BLaER1 (cell line): ENCODE data around the gene CYTH4.
"Not testable (repeated sequence)": the region's sequence is repeated elsewhere in the genome, so short reads cannot be mapped to it uniquely, and the experiment has no call there.

Source experiments
- H3K27ac ChIP-seq: shearing (Covaris generic); formaldehyde crosslinking; 2 replicates; pipeline ENCODE4 v1.8.1; 2022
- H3K27me3 ChIP-seq: shearing (Covaris generic); formaldehyde crosslinking; 2 replicates; pipeline ENCODE4 v1.8.1; 2022
- H3K36me3 ChIP-seq: shearing (Covaris generic); formaldehyde crosslinking; 2 replicates; pipeline ENCODE4 v1.8.1; 2022
- H3K4me1 ChIP-seq: shearing (Covaris generic); formaldehyde crosslinking; 2 replicates; pipeline ENCODE4 v1.8.1; 2022
- H3K4me2 ChIP-seq: shearing (Covaris generic); formaldehyde crosslinking; 2 replicates; pipeline ENCODE4 v1.8.1; 2022
- H3K4me3 ChIP-seq: shearing (Covaris generic); formaldehyde crosslinking; 2 replicates; pipeline ENCODE4 v1.8.1; 2022
- H3K9ac ChIP-seq: shearing (Covaris generic); formaldehyde crosslinking; 2 replicates; pipeline ENCODE4 v1.8.1; 2022
- H3K9me3 ChIP-seq: shearing (Covaris generic); formaldehyde crosslinking; 2 replicates; pipeline ENCODE4 v1.8.1; 2022
- H4K20me1 ChIP-seq: shearing (Covaris generic); formaldehyde crosslinking; 2 replicates; pipeline ENCODE4 v1.8.1; 2022
- Cebpa-rat ChIP-seq: shearing (Covaris generic); IDR thresholded peaks from 2 replicates; pipeline ENCODE4 v1.8.1; 2022

The CYTH4 gene

GRCh38 chr22:37282385-37282677, at the start of gene CYTH4:
Gene CYTH4, plus strand, starts transcription at chr22:37282508. Its CDS starts 62 bp downstream, at chr22:37282570.
- Histone ChIP-seq H3K9ac (peak within 1 kb of the TSS; percentile 77), H3K4me3 (peak within 1 kb of the TSS; percentile 67), H3K27me3 (no peaks in the 10 kb centered on the region), H3K27ac (peak within 1 kb of the TSS; percentile 84), H3K36me3 (peaks cover 4% of the 10 kb centered on the region; the same call in 1 of the 2 replicates), H3K4me2 (peak within 1 kb of the TSS; percentile 98), H4K20me1 (no peaks in the 10 kb centered on the region), H3K9me3 (no peaks in the 10 kb centered on the region), H3K4me1 (peaks cover 98% of the 10 kb centered on the region)
- TF ChIP-seq Cebpa-rat, result no peak

GRCh38 chr22:37233371-37233750, 48.9 kb upstream of the CYTH4 start:
- Histone ChIP-seq H3K36me3 (peaks cover 74% of the 10 kb centered on the region), H4K20me1 (peaks cover 96% of the 10 kb centered on the region), H3K27ac (peak overlapping the region; percentile 12; the same call in 1 of the 2 replicates), H3K4me1 (peaks cover 98% of the 10 kb centered on the region), H3K9ac (0 out of 2 replicates have a peak overlapping the region, but pooled peaks have one; percentile 7), H3K4me2 (peak overlapping the region; percentile 95)
- not testable (repeated sequence) for H3K4me3 ChIP-seq, H3K27me3 ChIP-seq, H3K9me3 ChIP-seq

- peaks cover 96% of the 10 kb centered on the region for H4K20me1 ChIP-seq
Observed at GRCh38 chr22:37233751-37234631, 48.3 kb upstream of the CYTH4 start.

GRCh38 chr22:37234736-37235711, 47.3 kb upstream of the CYTH4 start:
- Histone ChIP-seq H3K36me3 (peaks cover 90% of the 10 kb centered on the region), H3K9me3 (no peaks in the 10 kb centered on the region), H3K4me3 (no peak overlapping the region), H3K4me2 (peak overlapping the region; percentile 95), H3K4me1 (peaks cover 98% of the 10 kb centered on the region), H3K27me3 (no peaks in the 10 kb centered on the region), H4K20me1 (peaks cover 97% of the 10 kb centered on the region), H3K27ac (peak overlapping the region; percentile 12), H3K9ac (0 out of 2 replicates have a peak overlapping the region, but pooled peaks have one; percentile 14)
- TF ChIP-seq Cebpa-rat, result no peak

More at GRCh38 chr22:37233751-37234631, 48.3 kb upstream of the CYTH4 start:
- Histone ChIP-seq H3K4me2 (peak overlapping the region; percentile 95), H3K27me3 (no peaks in the 10 kb centered on the region), H3K9me3 (no peaks in the 10 kb centered on the region), H3K9ac (0 out of 2 replicates have a peak overlapping the region, but pooled peaks have one; percentile 7), H3K4me3 (no peak overlapping the region), H3K36me3 (peaks cover 80% of the 10 kb centered on the region), H3K27ac (peak overlapping the region; percentile 12), H3K4me1 (peaks cover 98% of the 10 kb centered on the region)
- TF ChIP-seq Cebpa-rat, result no peak

- Histone ChIP-seq H3K9me3 (no peaks in the 10 kb centered on the region), H3K4me1 (peaks cover 98% of the 10 kb centered on the region), H3K36me3 (peaks cover 97% of the 10 kb centered on the region), H4K20me1 (peaks cover 97% of the 10 kb centered on the region), H3K27me3 (no peaks in the 10 kb centered on the region), H3K4me3 (no peak overlapping the region), H3K27ac (0 out of 2 replicates have a peak overlapping the region, but pooled peaks have one; percentile 33), H3K4me2 (peak overlapping the region; percentile 95), H3K9ac (no peak overlapping the region)
- TF ChIP-seq Cebpa-rat, result no peak
Observed at GRCh38 chr22:37235897-37236607, 46.3 kb upstream of the CYTH4 start.

- Histone ChIP-seq H3K36me3 (peaks cover 89% of the 10 kb centered on the region), H3K27ac (peak overlapping the region; percentile 57), H3K9me3 (no peaks in the 10 kb centered on the region), H3K4me1 (peaks cover 98% of the 10 kb centered on the region), H3K9ac (peak overlapping the region; percentile 45), H3K27me3 (no peaks in the 10 kb centered on the region), H4K20me1 (peaks cover 95% of the 10 kb centered on the region), H3K4me3 (peak overlapping the region; percentile 16; the same call in 1 of the 2 replicates), H3K4me2 (peak overlapping the region; percentile 100)
- no peak for TF ChIP-seq Cebpa-rat
Observed at GRCh38 chr22:37237371-37238268, 44.7 kb upstream of the CYTH4 start.

- Histone ChIP-seq H3K4me1 (peaks cover 92% of the 10 kb centered on the region), H3K9me3 (no peaks in the 10 kb centered on the region), H3K4me3 (0 out of 2 replicates have a peak overlapping the region, but pooled peaks have one; percentile 4), H3K36me3 (peaks cover 69% of the 10 kb centered on the region), H3K27ac (peak overlapping the region; percentile 90), H3K9ac (peak overlapping the region; percentile 47; the same call in 1 of the 2 replicates), H4K20me1 (peaks cover 75% of the 10 kb centered on the region), H3K27me3 (no peaks in the 10 kb centered on the region), H3K4me2 (peak overlapping the region; percentile 100)
- TF ChIP-seq Cebpa-rat, result no peak
Observed at GRCh38 chr22:37239336-37240239, 42.7 kb upstream of the CYTH4 start.
